Gastrocnemius medialis (tissue), 4 donors: ENCODE data around the gene RAB23. TPM values are rescaled to one million over a fixed set of nuclear protein-coding genes. Genes with fewer than 3 reads are reported as not detected.

Source experiments
- ATAC-seq, 2 donors: fragments of 150-250 bp; one replicate each; pipeline ENCODE4 v1.9.1; 2016
- DNase-seq, 2 donors: peaks; one replicate each; pipeline ENCODE4 v3.0.0-alpha.2; 2019
- H3K27ac ChIP-seq, 4 donors: fragments of 200-600 bp; sonication (generic); 1 replicate in 1 of 4; 2 replicates in 3 of 4; pipeline ENCODE4 v1.5.1; 2016 to 2018; ENCODE audit warnings: mild to moderate bottlenecking in 2 of 4, moderate library complexity in 1 of 4
- H3K27me3 ChIP-seq, 3 donors: fragments of 200-600 bp; sonication (generic) in 2 of 3; 1 replicate in 1 of 3; 2 replicates in 2 of 3; pipeline versions ENCODE4 v1.5.1 to v1.6.0; 2016 to 2019; ENCODE audit warnings: mild to moderate bottlenecking in 1 of 3, moderate library complexity in 1 of 3
- H3K36me3 ChIP-seq, 2 donors: fragments of 200-600 bp; sonication (generic) in 1 of 2; one replicate each; pipeline ENCODE4 v1.5.1; 2017 to 2018
- H3K4me1 ChIP-seq, 2 donors: fragments of 200-600 bp; sonication (generic) in 1 of 2; one replicate each; pipeline ENCODE4 v1.5.1; 2016 to 2017; ENCODE audit warnings: mild to moderate bottlenecking in 2 of 2
- H3K4me3 ChIP-seq, 4 donors: fragments of 200-600 bp; sonication (generic) in 3 of 4; 1 replicate in 1 of 4; 2 replicates in 3 of 4; pipeline ENCODE4 v1.5.1; 2016 to 2019; ENCODE audit warnings: mild to moderate bottlenecking in 2 of 4
- H3K9me3 ChIP-seq, 3 donors: fragments of 200-600 bp; sonication (generic) in 2 of 3; 1 replicate in 1 of 3; 2 replicates in 2 of 3; pipeline ENCODE4 v1.5.1; 2016 to 2019
- CTCF ChIP-seq, 5 experiments: fragments of 450-650 bp in 3 of 5; fragments of 200-600 bp in 2 of 5; sonication (generic) in 2 of 5; IDR thresholded peaks in 4 of 5; conservative IDR thresholded peaks in 1 of 5; 1 replicate in 4 of 5; 2 replicates in 1 of 5; pipeline ENCODE4 v1.5.1; 2016 to 2019; ENCODE audit warnings: antibody characterized with exemption in 5 of 5, mild to moderate bottlenecking in 3 of 5, moderate library complexity in 3 of 5
- POLR2A ChIP-seq, 2 donors: fragments of 450-650 bp; IDR thresholded peaks; one replicate each; pipeline ENCODE4 v1.6.1; 2017; ENCODE audit warnings: antibody characterized with exemption in 2 of 2, mild to moderate bottlenecking in 2 of 2, moderate library complexity in 2 of 2
- in situ Hi-C, 4 donors: fragments of 200-750 bp; cut with MboI; loops; one replicate each; pipeline versions ENCODE4 v1.15.0 to v1.8.0; 2017; ENCODE audit warnings: low sequenced_read_pairs in 4 of 4
- intact Hi-C: fragments of 100-400 bp; cut with DNase I; formaldehyde crosslinking; loops from one replicate; pipeline ENCODE4 v1.15.1; 2023; ENCODE audit warnings: low total_unique reads
- total RNA-seq, 4 donors: library from RNA; depleted of rRNA; stranded (reverse); fragments of >200 nt; gene quantifications; one replicate each; pipeline versions ENCODE4 v1.1.0 to v1.2.3, GENCODE V29; 2016

The RAB23 gene
- total RNA-seq, 4 donors from 2014 or later = 8.7 to 18.5 (median 11.6) TPM

- intact Hi-C loops = no loop called here
These were observed 60.1 kb downstream of the RAB23 start for GRCh38 chr6:57162028-57162427.

GRCh38 chr6:57159127-57159526, 63.0 kb downstream of the RAB23 start:
- no peak for TF ChIP-seq POLR2A (IDR thresholded peaks at IDR 0.05)
- no peak for TF ChIP-seq CTCF (IDR thresholded peaks at IDR 0.05 in 4 of 5, conservative IDR thresholded peaks at IDR 0.05 in 1 of 5)
- in situ Hi-C loops = no loop called here
- no peak for DNase-seq
- Histone ChIP-seq H3K27me3 (no peaks in the 10 kb centered on the region), H3K36me3 (peaks cover 0 to 55% of the 10 kb centered on the region in 2 donors), H3K4me3 (no peak overlapping the region), H3K9me3 (no peaks in the 10 kb centered on the region), H3K4me1 (no peaks in the 10 kb centered on the region), H3K27ac (no peak overlapping the region)
- intact Hi-C loops = no loop called here
- ATAC-seq = no peak

More at GRCh38 chr6:57162028-57162427, 60.1 kb downstream of the RAB23 start:
- in situ Hi-C loops = loop anchor here in 1 of 4 donors (10.0 kb wide), 1 partner anchor 67 kb away; the partner anchor contains the start of gene ZNF451
- Histone ChIP-seq H3K27ac (no peak overlapping the region), H3K4me1 (no peaks in the 10 kb centered on the region), H3K4me3 (no peak overlapping the region), H3K36me3 (peaks cover 0 to 47% of the 10 kb centered on the region in 2 donors), H3K9me3 (no peaks in the 10 kb centered on the region), H3K27me3 (no peaks in the 10 kb centered on the region)
- TF ChIP-seq CTCF (IDR thresholded peaks at IDR 0.05 in 4 of 5, conservative IDR thresholded peaks at IDR 0.05 in 1 of 5) (no peak), POLR2A (IDR thresholded peaks at IDR 0.05) (no peak)
- ATAC-seq = no peak
- no peak for DNase-seq

DNA sequence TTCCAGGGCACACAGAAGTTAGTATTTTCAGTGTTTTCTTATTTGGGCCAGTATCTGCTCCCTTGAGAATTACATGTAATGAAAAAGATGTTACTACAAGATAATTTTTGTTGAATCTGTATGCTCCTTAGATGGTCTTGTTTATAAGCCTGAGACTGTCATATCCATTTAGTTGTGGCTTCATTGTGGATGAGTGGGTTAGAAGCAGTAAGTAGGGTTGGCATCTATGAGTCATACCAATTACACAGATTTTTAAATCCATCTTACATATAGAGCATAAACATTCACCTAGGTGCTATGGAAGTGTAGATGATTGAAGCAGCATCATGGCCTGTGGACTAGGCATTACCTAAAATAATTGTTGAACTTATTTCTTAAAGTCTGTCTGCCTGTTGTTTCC, 63.4 kb downstream of the RAB23 start:
- intact Hi-C loops = no loop called here
- in situ Hi-C loops = no loop called here
- Histone ChIP-seq H3K4me3 (no peak overlapping the region), H3K36me3 (peaks cover 0 to 55% of the 10 kb centered on the region in 2 donors), H3K27me3 (no peaks in the 10 kb centered on the region), H3K4me1 (no peaks in the 10 kb centered on the region), H3K27ac (no peak overlapping the region), H3K9me3 (no peaks in the 10 kb centered on the region)
- no peak for ATAC-seq
- TF ChIP-seq CTCF (IDR thresholded peaks at IDR 0.05 in 4 of 5, conservative IDR thresholded peaks at IDR 0.05 in 1 of 5) = no peak
- no peak for TF ChIP-seq POLR2A (IDR thresholded peaks at IDR 0.05)
- no peak for DNase-seq

DNA sequence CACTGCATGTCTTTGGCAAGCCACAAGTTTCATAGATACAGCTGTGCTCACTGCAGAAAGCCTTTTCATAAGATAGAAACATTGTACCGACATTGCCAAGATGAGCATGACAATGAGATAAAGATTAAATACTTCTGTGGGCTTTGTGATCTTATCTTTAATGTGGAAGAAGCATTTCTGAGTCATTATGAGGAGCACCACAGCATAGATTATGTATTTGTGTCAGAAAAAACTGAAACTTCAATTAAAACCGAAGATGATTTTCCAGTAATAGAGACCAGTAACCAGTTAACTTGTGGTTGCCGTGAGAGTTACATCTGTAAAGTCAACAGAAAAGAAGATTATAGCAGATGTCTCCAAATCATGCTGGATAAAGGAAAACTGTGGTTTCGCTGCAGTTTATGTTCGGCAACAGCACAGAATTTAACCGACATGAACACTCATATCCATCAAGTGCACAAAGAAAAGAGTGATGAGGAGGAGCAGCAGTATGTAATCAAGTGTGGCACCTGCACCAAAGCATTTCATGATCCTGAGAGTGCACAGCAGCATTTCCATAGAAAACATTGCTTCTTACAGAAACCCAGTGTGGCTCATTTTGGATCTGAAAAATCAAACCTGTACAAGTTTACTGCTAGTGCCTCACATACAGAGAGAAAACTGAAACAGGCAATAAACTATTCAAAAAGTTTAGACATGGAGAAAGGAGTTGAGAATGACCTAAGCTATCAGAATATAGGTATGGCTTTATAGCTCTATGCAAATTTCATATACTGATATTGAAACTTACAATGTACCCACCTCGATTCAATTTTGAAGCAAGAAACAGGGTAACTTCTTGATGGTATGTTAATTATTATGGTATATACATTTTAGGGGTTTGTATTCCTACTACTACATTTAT, 73.9 kb downstream of the RAB23 start:
- Histone ChIP-seq H3K4me3 (no peak overlapping the region), H3K36me3 (peaks cover 0 to 36% of the 10 kb centered on the region in 2 donors), H3K27me3 (no peaks in the 10 kb centered on the region), H3K9me3 (no peaks in the 10 kb centered on the region), H3K27ac (no peak overlapping the region), H3K4me1 (no peaks in the 10 kb centered on the region)
- in situ Hi-C loops = no loop called here
- no peak for ATAC-seq
- intact Hi-C loops = no loop called here
- DNase-seq = no peak
- no peak for TF ChIP-seq POLR2A (IDR thresholded peaks at IDR 0.05)
- no peak for TF ChIP-seq CTCF (IDR thresholded peaks at IDR 0.05 in 4 of 5, conservative IDR thresholded peaks at IDR 0.05 in 1 of 5)
